Measurements from ENCODE around the gene KIF16B.

The KIF16B gene

GRCh38 chr20:16287776-16288175 is 285.5 kb downstream of the KIF16B start:
- ATAC-seq (replicated peaks) (no peak), DNase-seq (no peak)
- H3K4me3 Mint-ChIP-seq = no peak overlapping the region
- no peaks in the 10 kb centered on the region for H3K27me3 Mint-ChIP-seq
- H3K9me3 Mint-ChIP-seq = peaks cover 1 to 7% of the 10 kb centered on the region in 2 donors
- no peaks in the 10 kb centered on the region for H3K4me1 Mint-ChIP-seq (ENCODE audit: low read depth in 2 of 2)
- H3K36me3 Mint-ChIP-seq (ENCODE audit: insufficient read depth) = no peaks in the 10 kb centered on the region
- H3K27ac Mint-ChIP-seq = no peak overlapping the region

DNA sequence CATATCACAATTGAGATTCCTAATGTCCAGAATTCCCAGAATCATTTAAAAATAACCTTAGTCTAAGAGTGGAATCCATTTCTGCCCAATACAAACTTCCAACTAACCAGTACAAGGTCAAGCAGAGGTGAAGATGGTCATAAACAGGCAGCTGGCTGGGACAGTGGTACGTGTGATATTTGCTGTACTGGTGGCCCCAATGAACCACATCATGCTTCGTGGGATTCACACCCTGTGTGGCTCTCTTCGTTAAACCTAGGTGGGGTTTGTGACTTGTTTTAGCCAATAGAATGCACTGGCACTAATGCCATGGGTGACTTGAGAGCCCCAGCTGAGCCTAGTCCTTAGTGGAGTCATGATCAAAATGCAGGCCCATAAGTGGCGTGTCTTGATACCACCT is 286.6 kb downstream of the KIF16B start:
- H3K4me1 Mint-ChIP-seq (ENCODE audit: low read depth in 2 of 2) = no peaks in the 10 kb centered on the region
- peaks cover 3 to 7% of the 10 kb centered on the region in 2 donors for H3K9me3 Mint-ChIP-seq
- peaks cover under 1% of the 10 kb centered on the region for H3K36me3 Mint-ChIP-seq (ENCODE audit: insufficient read depth)
- DNase-seq (no peak), ATAC-seq (replicated peaks) (no peak)
- H3K27me3 Mint-ChIP-seq = no peaks in the 10 kb centered on the region
- H3K4me3 Mint-ChIP-seq = no peak overlapping the region
- no peak overlapping the region for H3K27ac Mint-ChIP-seq

DNA sequence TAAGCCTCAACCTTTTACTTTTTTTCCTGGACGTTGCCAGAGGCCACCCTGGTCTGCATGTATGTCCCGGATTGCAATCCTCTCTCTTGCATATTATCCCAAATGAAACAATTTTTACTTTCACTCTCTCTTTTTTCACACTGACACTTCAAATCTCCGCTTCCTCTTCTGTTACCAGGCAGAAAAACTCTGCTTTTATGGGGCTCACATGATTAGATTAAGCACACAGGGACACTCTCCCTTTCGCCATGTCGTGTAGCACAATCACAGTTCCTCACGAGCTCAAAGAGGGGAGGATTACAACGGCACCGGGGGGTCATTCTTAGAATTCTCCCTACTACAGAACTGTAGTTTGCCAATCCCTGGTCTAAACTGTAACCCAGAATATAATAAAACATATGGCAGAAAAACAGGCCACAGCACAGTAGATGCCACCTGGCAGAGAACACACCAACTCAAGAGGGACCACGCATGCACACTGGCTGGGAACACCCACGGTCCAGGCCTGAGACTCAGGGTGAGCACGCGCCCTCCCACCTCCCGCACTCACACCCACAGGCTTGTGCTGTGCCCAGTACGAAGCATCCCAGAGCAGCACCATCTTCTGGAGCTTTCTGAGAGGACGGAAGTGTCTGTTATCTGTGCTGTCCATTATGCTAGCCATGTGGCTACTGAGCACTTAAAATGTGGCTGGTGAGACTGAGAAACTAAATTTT is 288.7 kb downstream of the KIF16B start:
- H3K27me3 Mint-ChIP-seq = no peaks in the 10 kb centered on the region
- H3K4me1 Mint-ChIP-seq (ENCODE audit: low read depth in 2 of 2) = no peaks in the 10 kb centered on the region
- peaks cover 4% of the 10 kb centered on the region for H3K36me3 Mint-ChIP-seq (ENCODE audit: insufficient read depth)

DNA sequence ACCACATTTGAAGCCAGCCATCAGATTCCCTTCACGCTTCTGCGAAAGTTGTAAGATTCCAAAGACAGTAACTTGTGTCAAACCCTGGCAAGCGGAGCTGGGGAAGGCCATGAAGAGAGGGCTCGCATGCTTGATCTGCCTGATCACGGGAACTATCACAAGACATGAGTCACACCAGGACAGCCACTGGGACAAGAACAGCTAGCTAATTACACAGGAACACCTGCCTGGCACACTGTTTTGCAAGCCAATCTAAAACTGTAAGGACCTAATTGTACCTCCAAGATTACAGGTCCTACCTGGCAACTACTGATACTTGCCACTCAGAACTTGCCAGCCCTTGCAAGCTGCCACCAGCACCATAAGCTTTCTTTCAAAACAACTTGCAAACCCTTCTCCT is 289.3 kb downstream of the KIF16B start:
- H3K9me3 Mint-ChIP-seq = peaks cover 2 to 7% of the 10 kb centered on the region in 2 donors
- no peaks in the 10 kb centered on the region for H3K4me1 Mint-ChIP-seq (ENCODE audit: low read depth in 2 of 2)
- peaks cover 4% of the 10 kb centered on the region for H3K36me3 Mint-ChIP-seq (ENCODE audit: insufficient read depth)
- ATAC-seq (replicated peaks) (no peak), DNase-seq (no peak)
- H3K27ac Mint-ChIP-seq = no peak overlapping the region
- H3K4me3 Mint-ChIP-seq = no peak overlapping the region
- H3K27me3 Mint-ChIP-seq = no peaks in the 10 kb centered on the region

More for the DNA sequence above, 288.7 kb downstream of the KIF16B start:
- ATAC-seq (replicated peaks) (no peak), DNase-seq (no peak)
- Mint-ChIP-seq H3K4me3 (no peak overlapping the region), H3K27ac (no peak overlapping the region), H3K9me3 (peaks cover 3 to 7% of the 10 kb centered on the region in 2 donors)

DNA sequence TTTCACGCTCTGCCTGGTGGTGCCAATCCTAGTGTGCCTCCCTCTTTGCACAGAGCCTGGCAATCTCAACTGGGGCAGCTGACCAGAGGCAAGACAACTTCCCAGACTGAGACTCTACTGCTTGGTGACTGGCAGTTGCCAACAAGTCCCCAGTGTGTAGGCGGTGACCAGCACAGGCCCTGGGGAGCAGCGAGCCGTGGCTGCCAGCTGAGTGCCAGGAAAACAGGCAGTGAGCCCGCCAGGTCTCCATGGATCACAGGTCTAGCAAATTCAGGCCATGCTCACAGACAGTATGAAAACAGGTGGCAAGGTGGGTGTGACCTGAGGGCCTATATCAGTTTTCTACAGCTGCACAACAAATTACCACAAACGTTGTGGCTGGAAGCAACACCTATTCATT is 289.9 kb downstream of the KIF16B start:
- H3K36me3 Mint-ChIP-seq (ENCODE audit: insufficient read depth) = peaks cover 4% of the 10 kb centered on the region
- no peak for ATAC-seq (replicated peaks)

DNA sequence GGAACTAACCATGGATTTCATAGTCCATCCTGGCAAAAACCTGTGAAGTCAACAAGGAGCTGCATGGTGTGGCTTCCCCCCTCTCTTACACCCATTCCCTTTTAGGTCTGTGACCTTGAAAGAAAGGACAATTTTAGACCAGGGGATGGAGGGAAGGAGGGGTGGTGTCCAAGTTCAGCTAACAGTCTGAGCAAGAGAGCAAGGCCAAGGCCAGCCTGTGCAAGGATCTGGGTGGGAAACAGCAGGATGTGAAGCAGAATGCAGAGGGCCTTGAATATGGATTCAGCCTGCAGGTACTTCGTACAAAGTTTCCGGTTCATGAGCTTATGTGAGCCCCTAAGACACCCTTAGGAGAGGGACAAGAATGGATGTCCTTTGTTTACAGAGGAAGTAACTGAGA is 293.0 kb downstream of the KIF16B start:
- Mint-ChIP-seq H3K4me1 (ENCODE audit: low read depth in 2 of 2) (no peaks in the 10 kb centered on the region), H3K36me3 (ENCODE audit: insufficient read depth) (peaks cover 9% of the 10 kb centered on the region), H3K27ac (no peak overlapping the region), H3K27me3 (no peaks in the 10 kb centered on the region), H3K9me3 (peaks cover 3 to 7% of the 10 kb centered on the region in 2 donors), H3K4me3 (no peak overlapping the region)
- no peak for ATAC-seq (replicated peaks)
- no peak for DNase-seq

More for the DNA sequence above, 289.9 kb downstream of the KIF16B start:
- DNase-seq = no peak
- no peaks in the 10 kb centered on the region for H3K4me1 Mint-ChIP-seq (ENCODE audit: low read depth in 2 of 2)
- H3K27me3 Mint-ChIP-seq = no peaks in the 10 kb centered on the region
- H3K9me3 Mint-ChIP-seq = peaks cover 2 to 7% of the 10 kb centered on the region in 2 donors
- H3K27ac Mint-ChIP-seq = no peak overlapping the region
- no peak overlapping the region for H3K4me3 Mint-ChIP-seq

- H3K27ac Mint-ChIP-seq = no peak overlapping the region
- H3K4me3 Mint-ChIP-seq = no peak overlapping the region
- H3K36me3 Mint-ChIP-seq (ENCODE audit: insufficient read depth) = peaks cover 9% of the 10 kb centered on the region
- no peak for ATAC-seq (replicated peaks)
- no peaks in the 10 kb centered on the region for H3K4me1 Mint-ChIP-seq (ENCODE audit: low read depth in 2 of 2)
- H3K9me3 Mint-ChIP-seq = peaks cover 3% of the 10 kb centered on the region in 2 donors
- no peak for DNase-seq
- no peaks in the 10 kb centered on the region for H3K27me3 Mint-ChIP-seq
These were observed 293.9 kb downstream of the KIF16B start for GRCh38 chr20:16279320-16279719.

- Mint-ChIP-seq H3K4me3 (no peak overlapping the region), H3K9me3 (peaks cover 0 to 2% of the 10 kb centered on the region in 2 donors), H3K36me3 (ENCODE audit: insufficient read depth) (peaks cover 8% of the 10 kb centered on the region), H3K27ac (no peak overlapping the region), H3K4me1 (ENCODE audit: low read depth in 2 of 2) (no peaks in the 10 kb centered on the region), H3K27me3 (no peaks in the 10 kb centered on the region)
- no peak for ATAC-seq (replicated peaks)
- DNase-seq = no peak
These were observed 299.3 kb downstream of the KIF16B start for GRCh38 chr20:16273812-16274555.

DNA sequence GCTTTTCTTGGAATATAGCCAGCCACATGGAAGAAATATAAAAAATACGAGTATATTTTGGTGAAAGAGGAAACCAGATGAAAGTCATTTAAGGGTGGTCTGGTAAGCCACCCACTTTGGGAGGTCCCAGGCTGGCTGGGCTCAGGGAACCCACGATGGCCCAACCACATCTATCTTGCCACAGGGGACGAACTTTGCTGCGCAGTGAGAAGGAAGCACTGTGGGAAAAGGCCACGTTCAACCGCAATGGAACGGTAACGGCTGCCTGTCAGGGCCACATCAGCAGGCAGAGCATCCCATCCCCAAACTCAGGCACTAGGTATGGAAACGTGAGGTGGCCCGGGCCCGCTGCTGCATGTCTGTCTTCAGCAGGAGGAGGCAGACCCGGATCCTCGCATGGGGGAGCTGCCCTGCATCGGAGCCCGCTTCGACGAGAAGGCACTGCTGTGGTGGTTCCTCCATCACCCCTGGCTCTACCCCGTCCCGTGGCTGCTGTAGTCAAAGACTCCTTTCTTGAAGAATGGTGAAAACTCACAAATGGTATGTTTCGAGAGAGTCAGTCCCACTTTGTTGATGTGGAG is 300.4 kb downstream of the KIF16B start:
- Mint-ChIP-seq H3K36me3 (ENCODE audit: insufficient read depth) (peaks cover 5% of the 10 kb centered on the region), H3K27ac (no peak overlapping the region)
- ATAC-seq (replicated peaks) = no peak

DNA sequence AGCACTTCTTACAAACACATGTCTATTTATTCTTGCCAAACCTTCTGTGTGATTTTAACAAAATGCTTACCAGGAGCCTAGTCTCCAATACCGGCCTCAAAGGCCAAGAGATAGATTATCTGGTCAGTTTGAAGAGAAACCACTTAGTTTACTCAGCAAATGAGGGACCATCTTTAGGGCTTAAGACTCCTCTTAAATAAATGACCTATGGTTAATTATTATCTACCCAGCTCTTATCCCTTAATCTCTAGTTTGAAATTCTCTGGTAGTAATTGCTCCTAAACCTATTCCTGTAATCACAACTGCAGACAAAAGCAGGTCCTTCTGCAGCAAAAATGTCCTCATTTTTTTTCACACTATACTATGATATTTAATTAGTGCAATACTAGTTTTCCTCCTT is 301.8 kb downstream of the KIF16B start:
- Mint-ChIP-seq H3K9me3 (peaks cover 5 to 12% of the 10 kb centered on the region in 2 donors), H3K4me1 (ENCODE audit: low read depth in 2 of 2) (no peaks in the 10 kb centered on the region), H3K27ac (no peak overlapping the region), H3K27me3 (no peaks in the 10 kb centered on the region), H3K36me3 (ENCODE audit: insufficient read depth) (peaks cover 3% of the 10 kb centered on the region), H3K4me3 (no peak overlapping the region)
- DNase-seq = no peak
- no peak for ATAC-seq (replicated peaks)

More for the DNA sequence above, 300.4 kb downstream of the KIF16B start:
- Mint-ChIP-seq H3K27me3 (no peaks in the 10 kb centered on the region), H3K4me1 (ENCODE audit: low read depth in 2 of 2) (no peaks in the 10 kb centered on the region), H3K9me3 (peaks cover 0 to 1% of the 10 kb centered on the region in 2 donors), H3K4me3 (no peak overlapping the region)
- no peak for DNase-seq

DNA sequence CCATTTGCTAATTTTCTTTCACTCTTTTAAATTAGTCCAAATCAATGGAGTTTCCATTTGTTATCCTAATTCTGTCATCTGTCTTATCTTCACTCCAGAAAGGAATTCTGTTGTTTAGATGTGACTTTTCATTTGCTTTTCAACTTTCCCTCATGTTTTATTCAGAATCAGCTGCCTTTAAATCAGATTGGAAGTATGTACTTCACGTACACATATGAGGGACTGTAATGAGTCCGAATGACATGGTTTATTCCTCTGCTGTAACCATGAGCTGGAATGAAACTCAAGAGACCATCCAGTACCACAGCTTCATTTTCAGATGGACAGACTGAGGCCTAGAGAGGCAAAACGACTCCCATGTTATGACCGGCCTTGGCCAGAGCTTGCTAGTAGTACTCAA is 302.3 kb downstream of the KIF16B start:
- no peak for ATAC-seq (replicated peaks)
- Mint-ChIP-seq H3K4me3 (no peak overlapping the region), H3K27me3 (no peaks in the 10 kb centered on the region), H3K9me3 (peaks cover 5 to 14% of the 10 kb centered on the region in 2 donors), H3K27ac (no peak overlapping the region), H3K4me1 (ENCODE audit: low read depth in 2 of 2) (no peaks in the 10 kb centered on the region), H3K36me3 (ENCODE audit: insufficient read depth) (peaks cover 3% of the 10 kb centered on the region)
- DNase-seq = no peak

DNA sequence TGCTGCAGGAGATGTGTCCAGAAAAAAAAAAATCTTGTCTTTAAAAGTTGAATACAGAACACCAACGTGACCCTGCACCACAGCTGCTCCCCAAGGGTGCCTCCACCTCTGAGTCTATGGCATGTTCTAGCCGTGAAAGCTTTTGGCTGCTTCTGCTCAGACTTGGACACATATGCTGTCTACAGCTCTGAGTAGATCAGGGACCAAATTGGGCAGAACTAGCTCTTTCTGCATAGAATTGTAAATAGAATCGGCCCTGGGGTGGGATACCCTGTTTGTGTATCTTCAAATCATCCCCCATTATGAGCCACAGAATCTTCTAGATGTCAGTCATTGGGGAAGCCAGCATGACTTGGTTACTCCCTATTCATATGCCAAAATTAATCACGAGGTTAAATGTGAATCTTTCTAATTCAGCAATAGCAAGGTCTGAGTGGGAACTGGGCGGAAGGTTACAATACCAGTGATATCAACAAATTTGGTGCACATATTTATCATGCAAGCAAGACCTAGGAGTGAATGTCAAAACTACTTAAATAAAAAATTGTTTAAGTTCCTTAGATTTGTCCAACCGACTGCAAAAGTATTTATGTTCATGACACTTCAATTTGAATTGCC is 302.8 kb downstream of the KIF16B start:
- Mint-ChIP-seq H3K4me3 (no peak overlapping the region), H3K4me1 (ENCODE audit: low read depth in 2 of 2) (no peaks in the 10 kb centered on the region), H3K36me3 (ENCODE audit: insufficient read depth) (peaks cover 3% of the 10 kb centered on the region), H3K9me3 (peaks cover 9 to 20% of the 10 kb centered on the region in 2 donors), H3K27ac (no peak overlapping the region), H3K27me3 (no peaks in the 10 kb centered on the region)
- ATAC-seq (replicated peaks) (no peak), DNase-seq (no peak)

DNA sequence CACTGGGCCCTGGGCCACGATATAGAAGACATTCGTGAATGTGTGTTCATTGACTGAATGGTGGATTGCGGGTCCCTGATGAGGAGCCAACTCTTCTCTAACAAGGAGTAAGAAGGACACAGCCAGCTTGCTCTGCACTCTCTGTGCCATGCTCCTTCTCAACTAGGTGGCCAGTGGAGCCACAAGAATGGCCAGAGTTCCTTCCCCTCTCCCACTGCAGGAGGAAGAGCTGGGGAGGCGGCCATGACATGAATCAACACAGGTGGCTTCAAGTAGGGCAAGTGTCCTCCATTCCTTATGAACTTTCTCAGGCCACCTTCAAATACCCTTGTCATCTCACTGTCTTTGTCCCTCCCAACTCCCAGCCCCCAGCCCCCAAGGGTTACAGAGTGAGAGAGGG is 305.7 kb downstream of the KIF16B start:
- Mint-ChIP-seq H3K4me3 (no peak overlapping the region), H3K9me3 (peaks cover 9 to 23% of the 10 kb centered on the region in 2 donors), H3K27me3 (no peaks in the 10 kb centered on the region), H3K27ac (no peak overlapping the region), H3K36me3 (ENCODE audit: insufficient read depth) (peaks cover 1% of the 10 kb centered on the region), H3K4me1 (ENCODE audit: low read depth in 2 of 2) (peaks cover 0 to 2% of the 10 kb centered on the region in 2 donors)
- DNase-seq (no peak), ATAC-seq (replicated peaks) (no peak)
